ENCODE measurements around the gene CD274. TPM values are rescaled to one million over a fixed set of nuclear protein-coding genes. Genes with fewer than 3 reads are reported as not detected.
A peak's percentile ranks its signal among the peaks of the same experiment; 100 is the strongest.

CD274 gene
- total and polyA plus RNA-seq, 10 of the 15 experiments (the other 5 are each of a cell fraction or from before 2014, with no cell fraction given) = 9.4 to 128 (median 24.6) TPM

DNA sequence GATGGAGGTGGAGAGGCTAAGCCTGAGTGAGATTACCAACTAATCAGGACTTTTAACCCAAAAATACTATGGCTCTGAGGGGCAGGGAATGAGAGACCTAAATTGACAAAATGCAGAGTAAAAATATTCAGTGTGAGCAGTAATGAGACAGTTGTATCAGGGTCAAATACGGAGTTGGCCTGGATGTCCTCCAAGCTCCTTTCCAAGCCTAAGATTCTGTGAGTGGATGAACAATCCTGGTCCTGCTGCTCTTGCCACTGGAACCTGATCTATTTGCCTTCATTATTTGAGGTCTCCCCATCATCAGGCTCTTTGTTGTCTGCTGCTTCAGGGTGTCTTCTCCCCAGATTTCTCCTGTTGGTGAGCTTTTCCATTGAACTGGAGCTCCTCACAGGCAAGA is 61.1 kb downstream of the CD274 start:
- Histone ChIP-seq H3K27me3 (replicated peaks in 1 of 2; ENCODE audit: control insufficient read depth in 2 of 2, insufficient read depth in 2 of 2, low read length in 1 of 2) (no peaks in the 10 kb centered on the region), H3K4me2 (ENCODE audit: control insufficient read depth, insufficient read depth) (peak overlapping the region; percentile 75), H3K79me2 (ENCODE audit: control insufficient read depth, insufficient read depth, low read length) (peaks cover 47% of the 10 kb centered on the region), H3K4me3 (peak overlapping the region; percentile 49), H3K4me1 (ENCODE audit: control insufficient read depth, insufficient read depth, low read length) (peaks cover 41% of the 10 kb centered on the region), H3K36me3 (ENCODE audit: control insufficient read depth in 2 of 2, insufficient read depth in 2 of 2, low read length in 1 of 2) (no peaks in the 10 kb centered on the region), H3K9ac (ENCODE audit: control insufficient read depth, insufficient read depth, low read length) (peak overlapping the region; percentile 54), H2AFZ (ENCODE audit: control insufficient read depth, low read depth, low read length) (no peak overlapping the region), H3K27ac (ENCODE audit: control insufficient read depth, insufficient read depth) (peak overlapping the region; percentile 82), H4K20me1 (ENCODE audit: control insufficient read depth, insufficient read depth) (no peaks in the 10 kb centered on the region), H3K9me3 (replicated peaks; ENCODE audit: control insufficient read depth, insufficient read depth, low read length) (no peaks in the 10 kb centered on the region)
- intact Hi-C loops (cut with micrococcal nuclease; ENCODE audit: unreplicated experiment) = loop anchor here (5.0 kb wide), 1 partner anchor 524 kb away; the partner anchor contains the start of gene JAK2
- RAD21 ChIA-PET (ENCODE audit: unreplicated experiment) = interaction anchor here (1.1 to 11.9 kb wide), 25 partner anchors 10 to 121 kb away, joined by 3 to 146 read pairs (median 11); partner anchors contain the start of genes CD274 and PLGRKT
- BruUV-seq (replicated peaks) = no TSS peak
- no peak for FAIRE-seq
- SMC1A ChIA-PET (ENCODE audit: uncharacterized antibody, unreplicated experiment) = interaction anchor here (0.8 to 11.3 kb wide), 25 partner anchors 8 to 85 kb away, joined by 3 to 311 read pairs (median 7); partner anchors contain the start of genes CD274 and PLGRKT
- ATAC-seq = no peak
- in situ Hi-C loops (cut with MboI) = no loop called here
- no peak for TF ChIP-seq SP1 (IDR thresholded peaks at IDR 0.05; ENCODE audit: low read depth, low read length)
- 0 out of 2 replicates have a peak, but pooled peaks have one; percentile 7 for TF ChIP-seq BACH1 (IDR thresholded peaks at IDR 0.05; ENCODE audit: borderline replicate concordance)
- WGBS (ENCODE audit: insufficient coverage, insufficient replicate concordance, low lambda C conversion rate, missing lambda C conversion rate) = 47% methylated on average over 1 of the region's 1 CpG
- CTCF ChIA-PET = interaction anchor here (1.5 to 6.5 kb wide), 8 partner anchors 13 to 77 kb away, joined by 3 to 32 read pairs (median 12); partner anchors contain the start of gene CD274
- POLR2A ChIA-PET = interaction anchor here (0.6 to 6.8 kb wide), 26 partner anchors 8 to 120 kb away, joined by 3 to 68 read pairs (median 8); partner anchors contain the start of genes CD274, PLGRKT and RIC1
- no peak for DNase-seq (ENCODE audit: low read depth, low spot score)

DNA sequence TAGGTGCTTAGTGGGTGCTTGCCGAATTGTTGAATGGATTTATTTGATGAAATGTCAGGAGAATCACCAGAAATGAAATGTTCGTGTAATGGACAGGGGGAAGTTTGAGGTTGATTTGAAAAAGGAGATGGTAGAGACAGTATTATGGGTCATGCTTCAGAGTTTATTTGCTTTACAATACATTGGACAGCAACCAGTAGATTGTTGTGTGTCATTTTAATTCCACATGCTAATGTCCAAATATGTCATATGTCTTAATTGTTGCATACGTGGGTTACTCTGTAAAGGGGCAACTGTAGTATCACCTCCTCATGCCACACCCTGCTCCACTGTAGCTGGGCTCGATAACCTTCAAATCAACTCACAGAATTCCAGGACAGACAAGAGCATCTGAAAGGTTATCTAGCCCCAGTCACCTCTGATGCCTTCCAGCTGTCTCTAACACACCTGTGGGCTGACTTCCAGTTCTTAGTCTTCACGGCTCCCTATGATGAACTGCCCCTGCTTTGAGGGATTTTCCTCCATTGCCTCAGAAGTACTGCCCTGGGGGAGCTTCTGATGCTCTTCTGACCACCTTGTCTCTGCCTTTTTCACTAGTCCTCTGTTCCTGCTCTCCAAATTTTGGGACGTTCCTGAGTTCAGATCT is 61.7 kb downstream of the CD274 start:
- H3K27ac ChIP-seq (ENCODE audit: control insufficient read depth, insufficient read depth) = peak overlapping the region; percentile 82
- no peak overlapping the region for H2AFZ ChIP-seq (ENCODE audit: control insufficient read depth, low read depth, low read length)
- H3K4me2 ChIP-seq (ENCODE audit: control insufficient read depth, insufficient read depth) = peak overlapping the region; percentile 75
- BruUV-seq (replicated peaks) = no TSS peak
- 29% methylated on average over 6 of the region's 6 CpGs for WGBS (ENCODE audit: insufficient coverage, insufficient replicate concordance, low lambda C conversion rate, missing lambda C conversion rate)
- ChIA-PET POLR2A (interaction anchor here (1.0 to 6.8 kb wide), 17 partner anchors 9 to 117 kb away, joined by 3 to 68 read pairs (median 10); partner anchors contain the start of genes CD274, PLGRKT and RIC1), SMC1A (ENCODE audit: uncharacterized antibody, unreplicated experiment) (interaction anchor here (1.0 to 11.3 kb wide), 23 partner anchors 9 to 117 kb away, joined by 3 to 311 read pairs (median 6); partner anchors contain the start of genes CD274, PLGRKT and RIC1), CTCF (interaction anchor here (1.2 to 6.5 kb wide), 8 partner anchors 13 to 78 kb away, joined by 4 to 32 read pairs (median 10); partner anchors contain the start of gene CD274), RAD21 (ENCODE audit: unreplicated experiment) (interaction anchor here (1.1 to 11.9 kb wide), 19 partner anchors 10 to 78 kb away, joined by 3 to 146 read pairs (median 17); partner anchors contain the start of genes CD274 and PLGRKT)
- peak overlapping the region; percentile 49 for H3K4me3 ChIP-seq
- no peaks in the 10 kb centered on the region for H3K27me3 ChIP-seq (replicated peaks in 1 of 2; ENCODE audit: control insufficient read depth in 2 of 2, insufficient read depth in 2 of 2, low read length in 1 of 2)
- no peaks in the 10 kb centered on the region for H3K9me3 ChIP-seq (replicated peaks; ENCODE audit: control insufficient read depth, insufficient read depth, low read length)
- H3K4me1 ChIP-seq (ENCODE audit: control insufficient read depth, insufficient read depth, low read length) = peaks cover 47% of the 10 kb centered on the region
- peak overlapping the region; percentile 54 for H3K9ac ChIP-seq (ENCODE audit: control insufficient read depth, insufficient read depth, low read length)
- H4K20me1 ChIP-seq (ENCODE audit: control insufficient read depth, insufficient read depth) = no peaks in the 10 kb centered on the region
- FAIRE-seq (no peak), ATAC-seq (peak; percentile 21), DNase-seq (ENCODE audit: low read depth, low spot score) (no peak)
- peaks cover 52% of the 10 kb centered on the region for H3K79me2 ChIP-seq (ENCODE audit: control insufficient read depth, insufficient read depth, low read length)
- no peaks in the 10 kb centered on the region for H3K36me3 ChIP-seq (ENCODE audit: control insufficient read depth in 2 of 2, insufficient read depth in 2 of 2, low read length in 1 of 2)
- intact Hi-C loops (cut with micrococcal nuclease; ENCODE audit: unreplicated experiment) = loop anchor here (2.0 to 5.0 kb wide), 3 partner anchors 53 to 525 kb away; partner anchors contain the start of gene JAK2
- in situ Hi-C loops (cut with MboI) = no loop called here
- no peak for TF ChIP-seq ZNF274 (IDR thresholded peaks at IDR 0.05; ENCODE audit: insufficient read depth, insufficient read length)
- TF ChIP-seq EP300 (IDR thresholded peaks at IDR 0.05; ENCODE audit: borderline replicate concordance in 1 of 2, control insufficient read depth in 1 of 2, low read depth in 2 of 2, low read length in 2 of 2) = no peak
- no peak for TF ChIP-seq EZH2 (IDR thresholded peaks at IDR 0.05; ENCODE audit: borderline replicate concordance, control insufficient read depth, low read depth, low read length)
- TF ChIP-seq IRF4 (IDR thresholded peaks at IDR 0.05; ENCODE audit: low read depth, low read length) = no peak
- TF ChIP-seq RELB (IDR thresholded peaks at IDR 0.05; ENCODE audit: low read depth) = peak; percentile 26; the same call in 1 of the 2 replicates
- peak; percentile 77 for TF ChIP-seq TCF12 (IDR thresholded peaks at IDR 0.05; ENCODE audit: low read depth, low read length)

Data from GM12878 (cell line).